HepG2 (cell line): ENCODE measurements around the gene H6PD. TPM values are rescaled to one million over a fixed set of nuclear protein-coding genes. Genes with fewer than 3 reads are reported as not detected.

Source experiments
- CBFB ChIP-seq: sonication (generic); formaldehyde crosslinking; IDR thresholded peaks from 2 replicates; pipeline ENCODE4 v1.4.0; 2020; ENCODE audit warnings: missing genetic modification reagents
- MTA3 ChIP-seq: sonication (generic); formaldehyde crosslinking; IDR thresholded peaks from 2 replicates; pipeline ENCODE4 v1.4.0; 2020; ENCODE audit warnings: missing genetic modification reagents
- RFX3 ChIP-seq: IDR thresholded peaks from 2 replicates; pipeline ENCODE4 v1.6.1; 2016; ENCODE audit warnings: missing biosample characterization, missing genetic modification reagents
- SMAD3 ChIP-seq: sonication (generic); formaldehyde crosslinking; IDR thresholded peaks from 2 replicates; pipeline ENCODE4 v1.4.0; 2020; ENCODE audit warnings: missing genetic modification reagents
- SP140L ChIP-seq: sonication (generic); formaldehyde crosslinking; IDR thresholded peaks from 2 replicates; pipeline ENCODE4 v1.4.0; 2020; ENCODE audit warnings: missing genetic modification reagents, borderline replicate concordance
- ZNF432 ChIP-seq: sonication (generic); formaldehyde crosslinking; IDR thresholded peaks from 2 replicates; pipeline ENCODE4 v1.5.0; 2020; ENCODE audit warnings: missing genetic modification reagents, mild to moderate bottlenecking, borderline replicate concordance
- polyA plus RNA-seq, 8 experiments: library from polyadenylated mRNA; depleted of rRNA in 3 of 8; stranded (reverse) in 7 of 8; unstranded in 1 of 8; fragments of >200 nt; fragmentation: Illumina TruSeq in 4 of 8; extraction: Trizol in 4 of 8; gene quantifications; 2 replicates each; pipeline versions ENCODE4 v1.2.1 to v1.2.3, GENCODE V29; 2011 to 2016; ENCODE audit warnings: low read depth in 4 of 8, missing spikeins in 1 of 8, mixed read lengths in 1 of 8; ENCODE audit not compliant: insufficient read depth in 1 of 8
- total RNA-seq, 5 experiments: library from RNA; depleted of rRNA; stranded (reverse); fragments of >200 nt; fragmentation: Illumina TruSeq; extraction: Trizol; gene quantifications; 2 replicates each; pipeline ENCODE4 v1.2.3, GENCODE V29; 2016; ENCODE audit warnings: low read depth in 1 of 5
- TF ChIP-seq, protein P1 (sequence below): sonication (generic); formaldehyde crosslinking; IDR thresholded peaks from one replicate; pipeline ENCODE4 v1.5.1; 2020; ENCODE audit warnings: mild to moderate bottlenecking, missing genetic modification reagents; ENCODE audit errors: not compliant biosample characterization
- TF ChIP-seq, protein P2 (sequence below): sonication (generic); formaldehyde crosslinking; conservative IDR thresholded peaks from 2 replicates; pipeline ENCODE4 v1.8.0; 2022; ENCODE audit warnings: mild to moderate bottlenecking, moderate library complexity, missing genetic modification reagents
- TF ChIP-seq, protein P3 (sequence below): sonication (generic); formaldehyde crosslinking; IDR thresholded peaks from 2 replicates; pipeline ENCODE4 v1.4.0; 2020; ENCODE audit warnings: missing genetic modification reagents
- TF ChIP-seq, protein P4 (sequence below), 2 experiments: sonication (generic) in 1 of 2; formaldehyde crosslinking in 1 of 2; IDR thresholded peaks; 2 replicates each; pipeline versions ENCODE4 v1.4.0 to v1.6.1; 2016 to 2020; ENCODE audit warnings: borderline replicate concordance in 1 of 2, low read depth in 1 of 2, mild to moderate bottlenecking in 1 of 2, missing genetic modification reagents in 1 of 2

Gene H6PD
- total and polyA plus RNA-seq, 2 of the 13 experiments (the other 11 are each of a cell fraction or from before 2014, with no cell fraction given) = 9.3 to 14.1 TPM

DNA sequence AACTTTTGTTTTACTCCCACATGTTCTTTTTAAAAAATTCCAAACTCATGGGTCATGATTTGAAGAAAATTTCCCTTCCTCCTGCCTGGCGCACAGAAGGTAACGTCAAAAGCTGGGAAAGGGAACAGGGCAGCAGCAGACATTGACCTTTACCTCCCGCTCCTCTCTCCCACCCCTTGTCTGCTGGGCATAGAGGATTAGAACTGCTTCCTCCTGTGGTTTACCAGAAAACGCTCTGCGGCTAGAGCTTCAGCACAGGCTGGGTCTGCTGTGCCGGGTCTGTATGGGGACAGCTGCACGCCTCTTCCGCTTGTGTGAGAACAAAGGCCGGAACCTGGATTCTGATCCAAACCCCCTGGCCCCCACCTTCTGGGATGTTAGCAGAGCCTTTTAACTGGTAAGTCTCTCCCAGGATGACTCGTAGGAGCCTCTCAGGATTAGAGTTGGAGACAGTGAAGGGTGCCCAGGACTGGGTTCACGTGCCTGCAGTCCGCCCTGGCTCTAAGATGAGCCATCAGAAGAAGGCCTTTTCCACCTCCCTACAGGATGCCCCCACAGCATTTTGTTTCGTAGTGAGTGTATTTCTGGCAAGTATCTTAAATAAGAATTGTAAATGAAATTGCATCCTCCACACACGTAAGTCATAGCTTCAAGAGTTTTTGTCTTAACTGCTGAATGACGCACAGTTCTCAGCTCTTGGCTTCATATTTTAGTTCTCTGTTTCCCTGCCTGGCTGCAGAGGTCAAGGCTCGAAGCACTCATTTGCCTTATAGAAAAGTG, 5.2 kb downstream of the H6PD start (continued):
- TF ChIP-seq, protein P1, sequence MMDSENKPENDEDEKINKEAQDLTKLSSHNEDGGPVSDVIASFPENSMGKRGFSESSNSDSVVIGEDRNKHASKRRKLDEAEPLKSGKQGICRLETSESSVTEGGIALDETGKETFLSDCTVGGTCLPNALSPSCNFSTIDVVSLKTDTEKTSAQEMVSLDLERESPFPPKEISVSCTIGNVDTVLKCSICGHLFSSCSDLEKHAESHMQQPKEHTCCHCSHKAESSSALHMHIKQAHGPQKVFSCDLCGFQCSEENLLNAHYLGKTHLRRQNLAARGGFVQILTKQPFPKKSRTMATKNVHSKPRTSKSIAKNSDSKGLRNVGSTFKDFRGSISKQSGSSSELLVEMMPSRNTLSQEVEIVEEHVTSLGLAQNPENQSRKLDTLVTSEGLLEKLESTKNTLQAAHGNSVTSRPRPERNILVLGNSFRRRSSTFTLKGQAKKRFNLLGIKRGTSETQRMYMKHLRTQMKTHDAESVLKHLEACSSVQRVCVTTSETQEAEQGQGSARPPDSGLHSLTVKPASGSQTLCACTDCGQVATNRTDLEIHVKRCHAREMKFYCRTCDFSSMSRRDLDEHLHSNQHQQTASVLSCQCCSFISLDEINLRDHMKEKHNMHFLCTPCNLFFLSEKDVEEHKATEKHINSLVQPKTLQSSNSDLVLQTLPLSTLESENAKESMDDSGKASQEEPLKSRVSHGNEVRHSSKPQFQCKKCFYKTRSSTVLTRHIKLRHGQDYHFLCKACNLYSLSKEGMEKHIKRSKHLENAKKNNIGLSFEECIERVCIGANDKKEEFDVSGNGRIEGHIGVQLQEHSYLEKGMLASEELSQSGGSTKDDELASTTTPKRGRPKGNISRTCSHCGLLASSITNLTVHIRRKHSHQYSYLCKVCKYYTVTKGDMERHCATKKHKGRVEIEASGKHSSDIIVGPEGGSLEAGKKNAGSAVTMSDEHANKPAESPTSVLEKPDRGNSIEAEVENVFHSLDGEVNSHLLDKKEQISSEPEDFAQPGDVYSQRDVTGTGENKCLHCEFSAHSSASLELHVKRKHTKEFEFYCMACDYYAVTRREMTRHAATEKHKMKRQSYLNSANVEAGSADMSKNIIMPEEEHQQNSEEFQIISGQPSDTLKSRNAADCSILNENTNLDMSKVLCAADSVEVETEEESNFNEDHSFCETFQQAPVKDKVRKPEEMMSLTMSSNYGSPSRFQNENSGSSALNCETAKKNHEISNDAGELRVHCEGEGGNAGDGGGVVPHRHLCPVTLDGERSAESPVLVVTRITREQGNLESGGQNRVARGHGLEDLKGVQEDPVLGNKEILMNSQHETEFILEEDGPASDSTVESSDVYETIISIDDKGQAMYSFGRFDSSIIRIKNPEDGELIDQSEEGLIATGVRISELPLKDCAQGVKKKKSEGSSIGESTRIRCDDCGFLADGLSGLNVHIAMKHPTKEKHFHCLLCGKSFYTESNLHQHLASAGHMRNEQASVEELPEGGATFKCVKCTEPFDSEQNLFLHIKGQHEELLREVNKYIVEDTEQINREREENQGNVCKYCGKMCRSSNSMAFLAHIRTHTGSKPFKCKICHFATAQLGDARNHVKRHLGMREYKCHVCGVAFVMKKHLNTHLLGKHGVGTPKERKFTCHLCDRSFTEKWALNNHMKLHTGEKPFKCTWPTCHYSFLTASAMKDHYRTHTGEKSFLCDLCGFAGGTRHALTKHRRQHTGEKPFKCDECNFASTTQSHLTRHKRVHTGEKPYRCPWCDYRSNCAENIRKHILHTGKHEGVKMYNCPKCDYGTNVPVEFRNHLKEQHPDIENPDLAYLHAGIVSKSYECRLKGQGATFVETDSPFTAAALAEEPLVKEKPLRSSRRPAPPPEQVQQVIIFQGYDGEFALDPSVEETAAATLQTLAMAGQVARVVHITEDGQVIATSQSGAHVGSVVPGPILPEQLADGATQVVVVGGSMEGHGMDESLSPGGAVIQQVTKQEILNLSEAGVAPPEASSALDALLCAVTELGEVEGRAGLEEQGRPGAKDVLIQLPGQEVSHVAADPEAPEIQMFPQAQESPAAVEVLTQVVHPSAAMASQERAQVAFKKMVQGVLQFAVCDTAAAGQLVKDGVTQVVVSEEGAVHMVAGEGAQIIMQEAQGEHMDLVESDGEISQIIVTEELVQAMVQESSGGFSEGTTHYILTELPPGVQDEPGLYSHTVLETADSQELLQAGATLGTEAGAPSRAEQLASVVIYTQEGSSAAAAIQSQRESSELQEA (CRISPR knock-in tag) = no peak
- TF ChIP-seq, protein P2, sequence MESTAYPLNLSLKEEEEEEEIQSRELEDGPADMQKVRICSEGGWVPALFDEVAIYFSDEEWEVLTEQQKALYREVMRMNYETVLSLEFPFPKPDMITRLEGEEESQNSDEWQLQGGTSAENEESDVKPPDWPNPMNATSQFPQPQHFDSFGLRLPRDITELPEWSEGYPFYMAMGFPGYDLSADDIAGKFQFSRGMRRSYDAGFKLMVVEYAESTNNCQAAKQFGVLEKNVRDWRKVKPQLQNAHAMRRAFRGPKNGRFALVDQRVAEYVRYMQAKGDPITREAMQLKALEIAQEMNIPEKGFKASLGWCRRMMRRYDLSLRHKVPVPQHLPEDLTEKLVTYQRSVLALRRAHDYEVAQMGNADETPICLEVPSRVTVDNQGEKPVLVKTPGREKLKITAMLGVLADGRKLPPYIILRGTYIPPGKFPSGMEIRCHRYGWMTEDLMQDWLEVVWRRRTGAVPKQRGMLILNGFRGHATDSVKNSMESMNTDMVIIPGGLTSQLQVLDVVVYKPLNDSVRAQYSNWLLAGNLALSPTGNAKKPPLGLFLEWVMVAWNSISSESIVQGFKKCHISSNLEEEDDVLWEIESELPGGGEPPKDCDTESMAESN = no peak
- TF ChIP-seq ZNF432 (no peak), RFX3 (CRISPR knock-in tag) (no peak), MTA3 (CRISPR knock-in tag) (no peak), SMAD3 (CRISPR knock-in tag) (peak; percentile 44; the same call in 1 of the 2 replicates), CBFB (no peak), SP140L (CRISPR knock-in tag) (no peak)
- TF ChIP-seq, protein P3, sequence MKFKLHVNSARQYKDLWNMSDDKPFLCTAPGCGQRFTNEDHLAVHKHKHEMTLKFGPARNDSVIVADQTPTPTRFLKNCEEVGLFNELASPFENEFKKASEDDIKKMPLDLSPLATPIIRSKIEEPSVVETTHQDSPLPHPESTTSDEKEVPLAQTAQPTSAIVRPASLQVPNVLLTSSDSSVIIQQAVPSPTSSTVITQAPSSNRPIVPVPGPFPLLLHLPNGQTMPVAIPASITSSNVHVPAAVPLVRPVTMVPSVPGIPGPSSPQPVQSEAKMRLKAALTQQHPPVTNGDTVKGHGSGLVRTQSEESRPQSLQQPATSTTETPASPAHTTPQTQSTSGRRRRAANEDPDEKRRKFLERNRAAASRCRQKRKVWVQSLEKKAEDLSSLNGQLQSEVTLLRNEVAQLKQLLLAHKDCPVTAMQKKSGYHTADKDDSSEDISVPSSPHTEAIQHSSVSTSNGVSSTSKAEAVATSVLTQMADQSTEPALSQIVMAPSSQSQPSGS = no peak
- TF ChIP-seq, protein P4, sequence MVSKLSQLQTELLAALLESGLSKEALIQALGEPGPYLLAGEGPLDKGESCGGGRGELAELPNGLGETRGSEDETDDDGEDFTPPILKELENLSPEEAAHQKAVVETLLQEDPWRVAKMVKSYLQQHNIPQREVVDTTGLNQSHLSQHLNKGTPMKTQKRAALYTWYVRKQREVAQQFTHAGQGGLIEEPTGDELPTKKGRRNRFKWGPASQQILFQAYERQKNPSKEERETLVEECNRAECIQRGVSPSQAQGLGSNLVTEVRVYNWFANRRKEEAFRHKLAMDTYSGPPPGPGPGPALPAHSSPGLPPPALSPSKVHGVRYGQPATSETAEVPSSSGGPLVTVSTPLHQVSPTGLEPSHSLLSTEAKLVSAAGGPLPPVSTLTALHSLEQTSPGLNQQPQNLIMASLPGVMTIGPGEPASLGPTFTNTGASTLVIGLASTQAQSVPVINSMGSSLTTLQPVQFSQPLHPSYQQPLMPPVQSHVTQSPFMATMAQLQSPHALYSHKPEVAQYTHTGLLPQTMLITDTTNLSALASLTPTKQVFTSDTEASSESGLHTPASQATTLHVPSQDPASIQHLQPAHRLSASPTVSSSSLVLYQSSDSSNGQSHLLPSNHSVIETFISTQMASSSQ (IDR thresholded peaks at IDR 0.05; ENCODE audit: low read depth) = no peak
- TF ChIP-seq, protein P4 (CRISPR knock-in tag; IDR thresholded peaks at IDR 0.05; ENCODE audit: borderline replicate concordance) = no peak
